ENCODE data around the gene MYO1C. TPM values are rescaled to one million over a fixed set of nuclear protein-coding genes. Genes with fewer than 3 reads are reported as not detected.
A peak's percentile ranks its signal among the peaks of the same experiment; 100 is the strongest.

Gene MYO1C
- total and polyA plus RNA-seq, 2 experiments from 2014 or later: 197 to 218 TPM

- peak; percentile 82 for DNase-seq
- peaks cover 56% of the 10 kb centered on the region for H3K79me2 ChIP-seq (ENCODE audit: insufficient read depth)
- peak overlapping the region; percentile 71 for H3K4me2 ChIP-seq (ENCODE audit: unreplicated experiment)
- peak overlapping the region; percentile 72 for H3K27ac ChIP-seq
- peaks cover 21% of the 10 kb centered on the region for H3K4me1 ChIP-seq (ENCODE audit: insufficient read depth)
- peak overlapping the region; percentile 89 for H3K9ac ChIP-seq
- peak overlapping the region; percentile 84; the same call in 1 of the 2 replicates for H3K4me3 ChIP-seq
- TF ChIP-seq EZH2 (IDR thresholded peaks at IDR 0.05; ENCODE audit: insufficient read depth, poor library complexity, severe bottlenecking): no peak
- no peak for TF ChIP-seq EZH2phosphoT487 (IDR thresholded peaks at IDR 0.05; ENCODE audit: insufficient read depth, low read depth)
- H4K20me1 ChIP-seq (ENCODE audit: insufficient read depth): no peaks in the 10 kb centered on the region
- H3F3A ChIP-seq (ENCODE audit: insufficient read depth): peaks cover 30% of the 10 kb centered on the region
- no peaks in the 10 kb centered on the region for H3K9me2 ChIP-seq (ENCODE audit: insufficient read depth)
- H3K27me3 ChIP-seq (replicated peaks; ENCODE audit: insufficient read depth): no peaks in the 10 kb centered on the region
- 0 out of 2 replicates have a peak, but pooled peaks cover 7% of the 10 kb centered on the region for H3K36me3 ChIP-seq (ENCODE audit: low read depth)
- WGBS, 2 experiments (ENCODE audit: low coverage in 1 of 2, low lambda C conversion rate in 2 of 2, missing lambda C conversion rate in 2 of 2): 13 to 14% methylated on average over 40 to 74 of the region's 74 CpGs
- in situ Hi-C loops (cut with MboI): no loop called here
- H3K9me3 ChIP-seq (ENCODE audit: low read depth): no peaks in the 10 kb centered on the region
- no peak overlapping the region for H2AFZ ChIP-seq
Observed at GRCh38 chr17:1486802-1487695, 5.4 kb downstream of the MYO1C start.

- H2AFZ ChIP-seq: peak overlapping the region; percentile 29; the same call in 1 of the 2 replicates
Observed at GRCh38 chr17:1485423-1486376, 6.8 kb downstream of the MYO1C start.

GRCh38 chr17:1484676-1485422 lies 7.6 kb downstream of the MYO1C start:
- peaks cover 12% of the 10 kb centered on the region; the same call in 1 of the 2 replicates for H3K4me1 ChIP-seq (ENCODE audit: insufficient read depth)
- H3K9me2 ChIP-seq (ENCODE audit: insufficient read depth): no peaks in the 10 kb centered on the region
- TF ChIP-seq EZH2phosphoT487 (IDR thresholded peaks at IDR 0.05; ENCODE audit: insufficient read depth, low read depth) (no peak), EZH2 (IDR thresholded peaks at IDR 0.05; ENCODE audit: insufficient read depth, poor library complexity, severe bottlenecking) (no peak)
- no peaks in the 10 kb centered on the region for H3K9me3 ChIP-seq (ENCODE audit: low read depth)
- H3K79me2 ChIP-seq (ENCODE audit: insufficient read depth): peaks cover 56% of the 10 kb centered on the region
- peak overlapping the region; percentile 97 for H3K4me2 ChIP-seq (ENCODE audit: unreplicated experiment)
- peak overlapping the region; percentile 84 for H3K4me3 ChIP-seq
- peak; percentile 65 for DNase-seq
- 2 to 8% methylated on average over 17 to 19 of the region's 19 CpGs for WGBS, 2 experiments (ENCODE audit: low coverage in 1 of 2, low lambda C conversion rate in 2 of 2, missing lambda C conversion rate in 2 of 2)
- H2AFZ ChIP-seq: no peak overlapping the region
- in situ Hi-C loops (cut with MboI): no loop called here
- H3K36me3 ChIP-seq (ENCODE audit: low read depth): 0 out of 2 replicates have a peak, but pooled peaks cover 7% of the 10 kb centered on the region
- peak overlapping the region; percentile 89 for H3K9ac ChIP-seq
- H3K27ac ChIP-seq: peak overlapping the region; percentile 62
- no peaks in the 10 kb centered on the region for H3K27me3 ChIP-seq (replicated peaks; ENCODE audit: insufficient read depth)
- no peaks in the 10 kb centered on the region for H4K20me1 ChIP-seq (ENCODE audit: insufficient read depth)
- H3F3A ChIP-seq (ENCODE audit: insufficient read depth): peaks cover 29% of the 10 kb centered on the region

More at GRCh38 chr17:1485423-1486376, 6.8 kb downstream of the MYO1C start:
- no peaks in the 10 kb centered on the region for H3K27me3 ChIP-seq (replicated peaks; ENCODE audit: insufficient read depth)
- in situ Hi-C loops (cut with MboI): no loop called here
- no peaks in the 10 kb centered on the region for H4K20me1 ChIP-seq (ENCODE audit: insufficient read depth)
- H3K9me2 ChIP-seq (ENCODE audit: insufficient read depth): no peaks in the 10 kb centered on the region
- peaks cover 33% of the 10 kb centered on the region for H3F3A ChIP-seq (ENCODE audit: insufficient read depth)
- peaks cover 18% of the 10 kb centered on the region for H3K4me1 ChIP-seq (ENCODE audit: insufficient read depth)
- DNase-seq: peak; percentile 86
- H3K27ac ChIP-seq: peak overlapping the region; percentile 72
- TF ChIP-seq EZH2 (IDR thresholded peaks at IDR 0.05; ENCODE audit: insufficient read depth, poor library complexity, severe bottlenecking): no peak
- TF ChIP-seq EZH2phosphoT487 (IDR thresholded peaks at IDR 0.05; ENCODE audit: insufficient read depth, low read depth): no peak
- peak overlapping the region; percentile 84 for H3K4me3 ChIP-seq
- H3K9me3 ChIP-seq (ENCODE audit: low read depth): no peaks in the 10 kb centered on the region
- H3K79me2 ChIP-seq (ENCODE audit: insufficient read depth): peaks cover 64% of the 10 kb centered on the region
- peak overlapping the region; percentile 89 for H3K9ac ChIP-seq
- 0 out of 2 replicates have a peak, but pooled peaks cover 7% of the 10 kb centered on the region for H3K36me3 ChIP-seq (ENCODE audit: low read depth)
- WGBS, 2 experiments (ENCODE audit: low coverage in 1 of 2, low lambda C conversion rate in 2 of 2, missing lambda C conversion rate in 2 of 2): 2 to 3% methylated on average over 49 to 77 of the region's 127 CpGs
- H3K4me2 ChIP-seq (ENCODE audit: unreplicated experiment): peak overlapping the region; percentile 97
